ENCODE measurements around the gene SMYD3.

Gene SMYD3

DNA sequence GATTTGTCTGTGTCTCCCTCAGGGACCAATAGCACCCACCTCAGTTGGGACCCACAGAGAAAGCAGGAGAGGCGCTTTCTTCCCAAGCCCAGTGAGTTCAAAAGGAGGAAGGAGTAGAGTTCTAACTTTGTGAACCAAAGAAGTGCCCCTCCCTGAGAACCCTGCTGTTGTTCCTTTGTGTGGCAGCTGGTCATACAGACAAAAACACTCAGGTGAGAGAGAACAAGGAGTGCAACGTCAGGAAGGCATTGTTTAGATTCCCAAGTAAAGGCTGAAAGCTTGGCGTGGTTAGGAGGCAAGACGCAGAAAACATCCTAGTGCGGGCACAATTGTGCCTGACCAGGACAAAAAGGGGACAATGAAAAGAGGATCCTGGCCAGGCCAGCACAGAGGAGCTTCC, 697.7 kb downstream of the SMYD3 start:
- Histone ChIP-seq H3K36me3 (ENCODE audit: control insufficient read depth in 1 of 2, insufficient read depth in 2 of 2, low read length in 2 of 2) (no peaks in the 10 kb centered on the region), H3K4me1 (ENCODE audit: control insufficient read depth in 1 of 2, insufficient read depth in 2 of 2, low read length in 2 of 2) (no peaks in the 10 kb centered on the region), H3K27me3 (ENCODE audit: low read depth, low read length) (no peaks in the 10 kb centered on the region), H3K4me3 (ENCODE audit: low read depth in 1 of 2, low read length in 2 of 2) (no peak overlapping the region), H3K27ac (ENCODE audit: low read length) (no peak overlapping the region), H3K9me3 (ENCODE audit: control insufficient read depth in 1 of 2, low read length in 2 of 2) (no peaks in the 10 kb centered on the region)

DNA sequence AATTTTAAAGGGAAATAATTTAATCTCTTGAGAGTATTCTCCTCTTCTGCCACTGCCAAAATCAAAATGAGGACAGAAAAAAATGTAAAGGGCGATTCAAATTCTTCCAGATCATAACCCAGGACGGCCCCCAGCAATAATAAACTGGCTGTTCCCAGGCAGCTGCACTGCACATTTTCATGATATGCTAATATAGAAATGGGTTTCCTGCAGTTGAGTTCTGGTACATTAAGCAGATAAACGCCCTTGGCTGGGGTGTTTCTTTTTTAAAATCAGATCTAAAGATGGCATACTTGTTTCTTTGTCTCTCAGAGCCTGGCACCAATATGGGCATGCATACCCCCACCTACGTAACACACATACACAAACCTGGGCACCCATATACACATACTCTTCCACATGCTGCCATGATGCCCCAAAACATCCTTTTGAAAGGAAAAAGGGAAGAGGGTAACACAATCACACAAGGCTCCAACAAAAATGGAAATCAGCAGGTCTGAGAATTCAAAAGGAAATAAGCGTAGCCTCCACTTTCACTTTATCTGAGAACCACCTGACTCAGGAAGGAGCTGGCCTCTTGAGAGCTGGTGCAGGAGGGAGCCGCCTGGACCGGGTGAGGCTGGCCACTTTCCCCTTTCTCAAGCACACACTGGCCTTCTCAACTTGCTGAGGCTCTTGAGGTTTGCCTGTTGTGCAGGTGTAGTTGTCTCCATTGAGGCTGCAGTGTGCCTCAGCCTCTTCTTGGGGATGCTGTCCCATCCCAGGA, 698.9 kb downstream of the SMYD3 start:
- Histone ChIP-seq H3K36me3 (ENCODE audit: control insufficient read depth in 1 of 2, insufficient read depth in 2 of 2, low read length in 2 of 2) (no peaks in the 10 kb centered on the region), H3K9me3 (ENCODE audit: control insufficient read depth in 1 of 2, low read length in 2 of 2) (no peaks in the 10 kb centered on the region), H3K27ac (ENCODE audit: low read length) (no peak overlapping the region), H3K4me1 (ENCODE audit: control insufficient read depth in 1 of 2, insufficient read depth in 2 of 2, low read length in 2 of 2) (no peaks in the 10 kb centered on the region), H3K4me3 (ENCODE audit: low read depth in 1 of 2, low read length in 2 of 2) (no peak overlapping the region), H3K27me3 (ENCODE audit: low read depth, low read length) (no peaks in the 10 kb centered on the region)

DNA sequence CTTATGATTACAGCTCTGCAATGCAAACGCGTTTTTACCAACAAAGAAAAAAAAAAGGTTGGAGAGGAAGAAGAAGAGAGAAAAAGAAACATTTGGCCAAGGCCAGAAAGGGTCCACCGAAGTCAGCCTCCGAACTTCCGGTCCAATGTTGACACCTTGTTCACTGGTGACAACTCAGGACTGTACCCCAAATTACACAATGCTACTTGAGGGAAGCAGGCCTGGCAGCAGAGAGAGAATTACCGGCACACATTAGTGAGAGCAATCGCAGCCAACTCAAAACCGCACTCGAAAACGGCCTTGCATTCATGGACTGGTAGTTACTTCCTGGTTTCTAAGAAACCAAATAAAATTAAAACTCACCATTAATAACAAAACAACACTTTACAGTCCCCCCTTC, 699.8 kb downstream of the SMYD3 start:
- Histone ChIP-seq H3K9me3 (ENCODE audit: control insufficient read depth in 1 of 2, low read length in 2 of 2) (no peaks in the 10 kb centered on the region), H3K4me3 (ENCODE audit: low read depth in 1 of 2, low read length in 2 of 2) (no peak overlapping the region), H3K4me1 (ENCODE audit: control insufficient read depth in 1 of 2, insufficient read depth in 2 of 2, low read length in 2 of 2) (no peaks in the 10 kb centered on the region), H3K27ac (ENCODE audit: low read length) (no peak overlapping the region), H3K36me3 (ENCODE audit: control insufficient read depth in 1 of 2, insufficient read depth in 2 of 2, low read length in 2 of 2) (no peaks in the 10 kb centered on the region), H3K27me3 (ENCODE audit: low read depth, low read length) (no peaks in the 10 kb centered on the region)

DNA sequence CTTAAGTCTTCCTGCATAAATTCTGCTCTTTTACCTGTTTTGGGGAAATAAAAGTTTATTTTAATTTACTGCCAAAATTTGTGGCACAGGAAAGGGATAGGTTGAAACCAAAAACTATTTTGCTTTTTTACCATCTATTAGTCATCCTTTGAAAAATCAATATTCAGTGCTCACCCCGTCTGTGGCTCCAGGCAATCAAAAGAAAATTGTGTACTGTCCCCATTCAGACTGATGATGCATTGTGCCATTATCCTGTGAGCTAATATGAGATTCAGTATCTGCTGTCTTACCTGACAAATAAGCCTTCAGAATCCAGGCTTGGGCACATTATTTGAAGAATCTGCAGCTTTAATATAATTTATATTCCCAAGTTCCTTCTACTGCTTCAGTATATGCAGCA, 701.5 kb downstream of the SMYD3 start:
- H3K36me3 ChIP-seq (ENCODE audit: control insufficient read depth in 1 of 2, insufficient read depth in 2 of 2, low read length in 2 of 2): no peaks in the 10 kb centered on the region
- H3K4me3 ChIP-seq (ENCODE audit: low read depth in 1 of 2, low read length in 2 of 2): no peak overlapping the region
- H3K9me3 ChIP-seq (ENCODE audit: control insufficient read depth in 1 of 2, low read length in 2 of 2): no peaks in the 10 kb centered on the region
- H3K4me1 ChIP-seq (ENCODE audit: control insufficient read depth in 1 of 2, insufficient read depth in 2 of 2, low read length in 2 of 2): no peaks in the 10 kb centered on the region
- H3K27ac ChIP-seq (ENCODE audit: low read length): no peak overlapping the region
- no peaks in the 10 kb centered on the region for H3K27me3 ChIP-seq (ENCODE audit: low read depth, low read length)

DNA sequence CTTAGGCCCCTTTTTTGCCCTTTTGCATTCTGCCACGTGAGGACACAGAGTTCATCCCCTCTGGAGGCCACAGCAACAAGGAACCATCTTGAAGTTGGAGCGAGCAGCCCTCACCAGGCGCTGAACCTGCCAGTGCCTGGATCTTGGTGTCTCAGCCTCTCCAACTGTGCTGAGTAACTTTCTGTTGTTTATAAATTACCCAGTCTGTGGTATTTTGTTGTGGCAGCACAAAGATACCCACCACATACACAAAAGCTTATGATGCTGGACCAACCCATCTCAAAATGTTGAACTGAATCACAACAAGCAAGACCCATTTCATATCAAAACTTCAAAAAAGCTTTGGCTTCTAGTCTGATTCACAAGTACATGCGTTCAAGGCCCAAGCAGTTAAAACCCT, 702.4 kb downstream of the SMYD3 start:
- Histone ChIP-seq H3K9me3 (ENCODE audit: control insufficient read depth in 1 of 2, low read length in 2 of 2) (no peaks in the 10 kb centered on the region), H3K36me3 (ENCODE audit: control insufficient read depth in 1 of 2, insufficient read depth in 2 of 2, low read length in 2 of 2) (no peaks in the 10 kb centered on the region), H3K4me3 (ENCODE audit: low read depth in 1 of 2, low read length in 2 of 2) (no peak overlapping the region), H3K27me3 (ENCODE audit: low read depth, low read length) (no peaks in the 10 kb centered on the region), H3K4me1 (ENCODE audit: control insufficient read depth in 1 of 2, insufficient read depth in 2 of 2, low read length in 2 of 2) (no peaks in the 10 kb centered on the region), H3K27ac (ENCODE audit: low read length) (no peak overlapping the region)

DNA sequence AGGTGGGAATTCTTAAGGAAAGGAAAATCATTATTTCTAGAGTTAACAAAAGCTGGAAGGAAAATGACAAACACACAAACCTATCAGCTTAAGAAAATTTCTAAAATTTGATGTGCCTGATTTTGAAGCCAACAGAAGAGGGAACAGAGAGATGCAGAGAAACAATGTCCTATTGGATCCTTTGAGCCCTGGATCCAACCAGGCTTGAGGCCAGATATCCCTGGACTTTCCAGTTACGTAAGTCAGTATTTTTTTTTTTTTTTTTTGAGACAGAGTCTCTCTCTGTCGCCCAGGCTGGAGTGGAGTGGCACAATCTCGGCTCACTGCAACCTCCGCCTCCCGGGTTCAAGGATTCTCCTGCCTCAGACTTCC, 703.4 kb downstream of the SMYD3 start:
- Histone ChIP-seq H3K36me3 (ENCODE audit: control insufficient read depth in 1 of 2, insufficient read depth in 2 of 2, low read length in 2 of 2) (no peaks in the 10 kb centered on the region), H3K4me1 (ENCODE audit: control insufficient read depth in 1 of 2, insufficient read depth in 2 of 2, low read length in 2 of 2) (no peaks in the 10 kb centered on the region), H3K27ac (ENCODE audit: low read length) (no peak overlapping the region), H3K27me3 (ENCODE audit: low read depth, low read length) (no peaks in the 10 kb centered on the region), H3K9me3 (ENCODE audit: control insufficient read depth in 1 of 2, low read length in 2 of 2) (no peaks in the 10 kb centered on the region), H3K4me3 (ENCODE audit: low read depth in 1 of 2, low read length in 2 of 2) (no peak overlapping the region)

DNA sequence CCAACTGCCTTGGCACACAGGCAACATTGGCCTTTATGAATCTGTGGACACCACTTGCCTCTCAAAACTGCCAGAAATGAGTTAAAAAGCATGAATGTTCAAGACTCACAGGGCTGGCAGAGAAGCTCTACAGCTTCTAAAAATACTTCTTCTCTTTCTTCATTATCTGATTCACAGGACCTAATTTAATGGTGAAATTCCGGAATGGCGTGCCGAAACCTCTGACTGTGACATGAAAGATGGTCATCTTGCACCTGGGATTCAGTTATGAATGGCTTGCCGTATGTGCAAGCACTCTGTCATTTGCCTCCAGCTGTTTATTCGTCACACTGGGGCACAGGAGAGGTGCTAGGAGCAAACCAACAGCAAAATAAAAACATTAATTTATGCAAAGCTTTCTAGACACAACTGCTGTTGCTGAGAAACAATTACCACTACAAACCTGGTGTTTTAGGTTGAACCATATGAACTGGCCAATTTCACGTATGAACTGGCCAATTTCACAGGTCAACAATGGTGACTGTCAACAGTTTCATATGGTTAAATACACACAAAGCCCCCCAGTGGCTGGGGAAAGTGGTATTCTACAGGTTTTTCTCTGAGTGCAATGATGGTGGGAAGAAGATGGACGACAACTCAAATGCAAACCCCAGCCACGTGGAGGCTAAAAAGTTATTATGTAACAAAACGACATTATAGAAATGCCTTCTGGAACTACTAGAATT, 704.0 kb downstream of the SMYD3 start:
- Histone ChIP-seq H3K4me3 (ENCODE audit: low read depth in 1 of 2, low read length in 2 of 2) (no peak overlapping the region), H3K4me1 (ENCODE audit: control insufficient read depth in 1 of 2, insufficient read depth in 2 of 2, low read length in 2 of 2) (no peaks in the 10 kb centered on the region), H3K27me3 (ENCODE audit: low read depth, low read length) (no peaks in the 10 kb centered on the region), H3K36me3 (ENCODE audit: control insufficient read depth in 1 of 2, insufficient read depth in 2 of 2, low read length in 2 of 2) (no peaks in the 10 kb centered on the region), H3K9me3 (ENCODE audit: control insufficient read depth in 1 of 2, low read length in 2 of 2) (no peaks in the 10 kb centered on the region), H3K27ac (ENCODE audit: low read length) (no peak overlapping the region)

DNA sequence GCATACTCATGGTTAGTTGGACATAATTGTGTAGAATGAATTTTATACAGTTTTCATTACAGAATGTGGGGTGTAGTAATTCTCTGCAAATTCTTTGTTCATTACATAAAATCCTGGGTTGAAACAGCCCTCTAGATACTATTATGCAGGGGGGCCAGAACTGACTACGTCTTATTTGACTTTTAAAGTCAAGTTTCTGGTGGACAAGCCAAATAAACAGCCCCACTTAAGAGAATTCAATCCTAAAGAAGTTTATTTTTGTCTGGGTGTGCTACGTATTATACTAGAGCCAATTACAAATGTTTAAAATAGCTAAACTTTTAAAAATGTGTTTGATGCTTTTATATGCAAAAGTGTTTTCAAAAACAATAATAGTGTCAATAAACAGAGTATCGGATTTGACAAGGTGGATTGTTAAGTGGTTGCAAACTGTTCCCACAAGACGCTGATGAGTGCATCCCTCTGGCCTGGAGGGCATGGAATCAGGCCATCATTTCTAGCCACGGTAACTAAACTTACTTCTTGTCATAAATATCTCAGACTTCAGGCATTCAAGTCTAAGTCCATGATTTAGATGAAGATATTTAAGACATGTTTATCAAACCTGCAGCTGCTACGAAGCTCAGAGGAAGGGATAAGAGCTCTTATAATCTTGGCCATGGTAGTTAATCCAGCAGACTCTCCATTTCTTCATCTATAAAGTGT, 706.0 kb downstream of the SMYD3 start:
- Histone ChIP-seq H3K36me3 (ENCODE audit: control insufficient read depth in 1 of 2, insufficient read depth in 2 of 2, low read length in 2 of 2) (no peaks in the 10 kb centered on the region), H3K4me3 (ENCODE audit: low read depth in 1 of 2, low read length in 2 of 2) (no peak overlapping the region), H3K9me3 (ENCODE audit: control insufficient read depth in 1 of 2, low read length in 2 of 2) (no peaks in the 10 kb centered on the region), H3K27me3 (ENCODE audit: low read depth, low read length) (no peaks in the 10 kb centered on the region), H3K27ac (ENCODE audit: low read length) (no peak overlapping the region), H3K4me1 (ENCODE audit: control insufficient read depth in 1 of 2, insufficient read depth in 2 of 2, low read length in 2 of 2) (no peaks in the 10 kb centered on the region)

GRCh38 chr1:245798349-245798711, 708.7 kb downstream of the SMYD3 start:
- Histone ChIP-seq H3K27ac (ENCODE audit: low read length) (no peak overlapping the region), H3K4me3 (ENCODE audit: low read depth in 1 of 2, low read length in 2 of 2) (no peak overlapping the region), H3K36me3 (ENCODE audit: control insufficient read depth in 1 of 2, insufficient read depth in 2 of 2, low read length in 2 of 2) (no peaks in the 10 kb centered on the region), H3K27me3 (ENCODE audit: low read depth, low read length) (no peaks in the 10 kb centered on the region), H3K4me1 (ENCODE audit: control insufficient read depth in 1 of 2, insufficient read depth in 2 of 2, low read length in 2 of 2) (no peaks in the 10 kb centered on the region), H3K9me3 (ENCODE audit: control insufficient read depth in 1 of 2, low read length in 2 of 2) (no peaks in the 10 kb centered on the region)

- H3K4me1 ChIP-seq (ENCODE audit: control insufficient read depth in 1 of 2, insufficient read depth in 2 of 2, low read length in 2 of 2): no peaks in the 10 kb centered on the region
- no peaks in the 10 kb centered on the region for H3K27me3 ChIP-seq (ENCODE audit: low read depth, low read length)
- H3K36me3 ChIP-seq (ENCODE audit: control insufficient read depth in 1 of 2, insufficient read depth in 2 of 2, low read length in 2 of 2): no peaks in the 10 kb centered on the region
- H3K4me3 ChIP-seq (ENCODE audit: low read depth in 1 of 2, low read length in 2 of 2): no peak overlapping the region
- H3K27ac ChIP-seq (ENCODE audit: low read length): no peak overlapping the region
- no peaks in the 10 kb centered on the region for H3K9me3 ChIP-seq (ENCODE audit: control insufficient read depth in 1 of 2, low read length in 2 of 2)
These were observed 709.3 kb downstream of the SMYD3 start for GRCh38 chr1:245797592-245798348.

Data from muscle layer of duodenum (tissue), 2 donors.